C1 segment of cervical spinal cord (tissue), 14 donors: ENCODE measurements around the gene MAGI1.

Source experiments
- DNase-seq, 14 donors: peaks; one replicate each; lab custom pipeline; 2025; lab: John Stamatoyannopoulos, UW

Gene MAGI1

DNA sequence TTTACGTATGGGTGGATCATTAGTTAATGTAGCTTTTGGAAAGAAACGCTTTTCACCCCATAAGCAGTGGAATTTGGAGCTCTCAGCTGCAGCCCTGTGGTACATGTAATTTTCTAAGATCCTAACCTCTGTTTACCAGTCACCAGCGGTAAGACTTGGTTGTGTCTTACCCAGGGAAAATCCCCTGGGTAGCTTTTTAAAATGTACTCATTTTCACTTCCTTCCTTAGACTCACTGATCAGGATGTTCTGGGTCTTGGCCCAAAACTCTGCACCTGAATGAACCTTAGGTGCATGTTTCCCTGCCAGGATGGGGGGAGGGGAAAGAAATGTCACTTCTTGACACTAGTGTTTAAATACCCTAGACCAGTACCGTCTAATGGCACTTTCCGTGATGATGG is 605.2 kb downstream of the MAGI1 start:
- DNase-seq: no peak

DNA sequence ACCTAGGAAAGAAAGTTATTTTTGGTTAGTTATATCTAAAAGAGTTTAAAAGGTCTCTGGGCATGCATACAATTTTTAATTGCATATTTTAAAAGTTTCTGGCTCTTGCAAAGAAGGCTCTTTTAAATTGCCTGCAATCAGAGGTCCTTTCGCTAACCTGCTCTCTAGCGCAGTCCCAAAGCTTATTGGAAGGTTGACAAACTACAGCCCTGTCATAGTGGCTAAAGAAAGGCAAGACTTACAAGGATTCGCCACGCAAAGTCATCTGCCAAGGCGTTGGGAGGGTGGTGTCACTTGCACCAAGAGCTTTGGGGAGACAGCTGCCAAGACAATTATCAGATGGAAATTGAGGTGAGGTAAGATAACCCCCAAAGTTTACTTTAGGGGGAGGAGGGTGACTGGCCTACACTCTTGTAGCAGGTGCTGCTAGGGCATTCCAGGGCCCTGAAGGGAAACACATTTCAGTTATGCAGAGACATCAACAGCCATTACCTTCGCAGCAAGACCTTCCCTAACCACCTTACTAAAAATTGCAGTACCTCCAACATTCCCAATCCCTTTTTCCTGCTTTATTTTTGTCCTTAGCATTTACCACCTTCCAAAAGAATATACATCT is 606.2 kb downstream of the MAGI1 start:
- DNase-seq: no peak

- no peak for DNase-seq
Measured at GRCh38 chr3:65425880-65426279, 612.8 kb downstream of the MAGI1 start.

- peak in 1 of 14 donors; percentile 18 for DNase-seq
Measured at GRCh38 chr3:65422154-65422553, 616.6 kb downstream of the MAGI1 start.

DNA sequence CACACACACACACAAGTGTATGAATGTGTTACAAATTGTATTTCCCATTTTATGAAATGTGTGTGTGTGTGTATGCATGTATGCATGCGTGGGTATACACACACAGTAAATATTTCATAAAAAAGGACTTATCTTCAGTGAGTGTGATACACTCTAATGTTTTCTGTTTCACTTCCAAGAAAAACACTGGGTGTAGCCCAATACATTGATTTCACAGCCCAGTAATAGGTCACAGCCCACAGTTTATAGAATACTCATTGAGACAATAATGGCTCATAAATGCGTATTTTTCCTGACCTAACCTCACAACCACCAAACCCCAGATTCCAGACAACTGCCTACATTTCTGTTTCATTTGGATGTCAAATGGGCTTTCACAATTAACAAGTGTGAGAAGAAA is 619.5 kb downstream of the MAGI1 start:
- DNase-seq: no peak

DNA sequence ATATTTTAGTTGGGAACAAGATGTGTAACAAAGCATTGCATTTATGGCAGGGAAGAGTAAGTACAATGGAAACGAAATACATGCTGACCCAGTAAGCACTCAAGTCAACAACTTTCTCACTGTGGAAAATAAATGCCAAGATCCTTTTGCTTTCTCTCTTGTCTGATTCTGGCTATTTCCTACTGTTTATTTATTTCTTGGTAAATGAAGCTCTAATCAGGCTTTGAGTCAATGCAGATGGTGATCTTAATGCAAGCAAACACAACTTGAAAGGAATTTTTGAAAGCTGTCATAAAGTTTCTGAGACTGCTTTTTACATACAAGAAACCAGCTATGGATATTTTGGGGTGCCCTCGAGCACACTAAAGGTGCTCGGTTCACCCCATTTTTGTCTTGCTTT is 624.8 kb downstream of the MAGI1 start:
- DNase-seq: no peak

GRCh38 chr3:65412588-65412987 is 626.1 kb downstream of the MAGI1 start:
- peak in 3 of 14 donors; percentile 9 to 67 (median 16) for DNase-seq

DNA sequence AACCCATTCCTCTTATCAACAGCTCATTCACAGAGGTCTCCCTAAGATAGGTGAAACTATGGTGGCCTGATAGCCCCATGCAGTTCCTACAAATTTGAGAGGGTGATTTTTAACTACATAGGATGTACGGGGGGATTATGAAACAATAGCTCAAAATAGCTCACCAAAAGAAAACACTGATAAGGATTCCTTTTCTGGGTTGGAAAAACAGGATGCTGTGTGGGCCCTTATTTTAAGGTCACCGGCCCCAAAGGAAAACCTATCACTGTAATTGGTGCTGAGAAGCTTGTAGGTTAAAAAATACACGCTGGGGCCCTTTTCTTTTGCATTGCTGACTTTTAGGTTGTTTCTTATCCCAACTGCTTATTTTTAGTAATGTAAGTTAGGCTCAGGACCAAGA is 627.4 kb downstream of the MAGI1 start:
- no peak for DNase-seq

DNA sequence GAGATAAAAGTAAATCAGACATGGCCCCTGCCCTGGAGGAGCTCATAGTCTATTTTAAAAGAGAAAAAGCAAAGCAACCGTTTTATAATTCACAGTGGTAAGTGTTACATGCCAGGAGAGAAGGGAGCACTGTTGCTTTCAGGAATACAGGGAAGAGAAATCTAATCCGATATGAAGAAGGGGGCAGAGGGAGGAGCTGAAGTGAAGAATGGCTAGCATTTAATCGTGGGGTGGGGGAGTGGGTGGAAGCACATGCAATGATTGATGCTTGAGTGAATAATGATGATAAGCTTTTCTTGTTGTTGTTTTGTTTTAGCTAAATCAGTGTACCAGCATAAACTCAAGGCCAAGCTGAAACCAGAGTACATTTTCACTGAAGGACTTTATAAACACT is 629.5 kb downstream of the MAGI1 start:
- no peak for DNase-seq

- DNase-seq: no peak
Measured at GRCh38 chr3:65408531-65409175, 630.1 kb downstream of the MAGI1 start.

DNA sequence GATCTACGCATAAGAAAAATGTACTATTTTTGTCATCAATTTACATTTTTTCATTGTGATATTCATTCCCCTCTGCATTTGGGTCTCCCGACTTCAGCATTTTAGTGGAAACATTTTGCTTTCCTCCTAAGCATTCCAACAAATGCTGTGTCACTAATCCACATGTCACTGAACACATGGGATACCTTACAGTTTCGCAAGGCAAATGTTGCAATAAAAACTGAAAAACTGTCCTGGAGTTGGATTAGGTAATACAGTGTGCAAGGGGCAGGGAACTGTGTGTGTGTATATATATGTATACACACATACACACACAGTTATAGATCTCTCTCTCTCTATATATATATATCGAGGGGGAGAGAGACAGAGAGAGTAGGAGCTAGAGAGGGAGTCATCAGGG is 632.2 kb downstream of the MAGI1 start:
- DNase-seq: no peak

GRCh38 chr3:65402597-65402996 is 636.1 kb downstream of the MAGI1 start:
- DNase-seq: peak in 5 of 14 donors; percentile 14 to 78 (median 60)

GRCh38 chr3:65401359-65402305 is 637.1 kb downstream of the MAGI1 start:
- DNase-seq: peak in 1 of 14 donors; percentile 6

DNA sequence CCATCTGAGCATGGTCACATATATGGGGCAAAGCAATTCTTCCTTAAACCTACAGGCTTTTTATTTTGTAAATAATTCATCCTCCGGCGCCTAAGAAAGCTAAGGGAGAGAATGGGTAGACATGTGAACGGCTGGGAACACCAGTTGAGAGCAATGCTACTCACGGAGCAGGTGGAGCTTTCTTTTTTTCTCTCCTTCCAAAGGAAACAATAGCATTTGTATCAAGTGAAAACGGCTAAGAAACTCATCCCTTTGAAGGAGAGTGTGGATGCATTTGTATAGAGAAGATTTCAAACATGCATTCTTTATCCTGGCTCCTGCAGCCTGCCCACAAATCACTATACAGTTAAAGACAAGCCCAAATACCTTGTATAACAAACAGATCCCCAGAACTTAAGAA is 637.8 kb downstream of the MAGI1 start:
- DNase-seq: no peak

- DNase-seq: no peak
Measured at GRCh38 chr3:65398953-65399352, 639.8 kb downstream of the MAGI1 start.

DNA sequence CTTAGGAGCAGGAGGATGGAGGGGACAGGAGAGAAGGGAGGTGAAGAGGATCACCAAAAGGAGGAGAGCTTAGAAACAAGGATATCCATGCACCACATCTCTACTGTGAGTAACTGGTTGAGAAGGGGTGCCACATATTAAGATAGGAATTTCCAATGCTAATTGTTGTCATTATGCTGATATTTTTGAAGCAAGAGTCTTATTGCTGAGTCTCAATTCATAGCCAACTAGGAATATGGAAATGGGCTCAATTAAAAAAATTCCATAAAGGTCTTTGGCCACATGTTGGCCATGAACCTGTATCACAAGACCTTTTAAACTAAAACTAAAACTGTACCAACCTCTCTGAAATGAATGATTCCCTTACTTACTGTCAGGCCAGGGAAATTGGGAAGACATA is 642.6 kb downstream of the MAGI1 start:
- no peak for DNase-seq

- no peak for DNase-seq
Measured at GRCh38 chr3:65391068-65391467, 647.6 kb downstream of the MAGI1 start.

GRCh38 chr3:65385805-65386204 is 652.9 kb downstream of the MAGI1 start:
- peak in 2 of 14 donors; percentile 7 to 45 for DNase-seq

DNA sequence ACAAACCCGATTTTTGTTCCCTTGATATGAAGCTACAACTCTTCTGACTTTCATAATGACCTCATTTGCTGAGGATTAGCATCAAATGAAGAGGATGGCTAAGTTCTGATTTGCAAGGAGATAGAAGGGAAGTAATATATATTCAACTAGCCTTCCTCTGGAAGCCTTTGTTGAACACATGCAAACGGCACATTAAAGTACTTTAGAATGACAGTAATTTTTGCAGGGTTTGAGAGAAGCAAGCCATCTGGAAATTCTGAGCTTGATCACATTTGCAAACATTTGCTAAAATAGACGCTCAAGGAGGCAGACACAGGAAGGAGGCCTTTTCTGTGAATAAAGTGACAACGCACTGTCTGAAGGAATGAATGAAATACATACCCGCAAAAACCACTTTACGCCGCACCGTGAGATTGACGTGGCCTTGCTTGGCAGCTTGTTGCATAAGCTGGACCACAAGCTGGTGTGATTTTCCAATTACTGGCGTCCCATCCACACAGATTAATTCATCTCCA is 657.2 kb downstream of the MAGI1 start:
- no peak for DNase-seq

DNA sequence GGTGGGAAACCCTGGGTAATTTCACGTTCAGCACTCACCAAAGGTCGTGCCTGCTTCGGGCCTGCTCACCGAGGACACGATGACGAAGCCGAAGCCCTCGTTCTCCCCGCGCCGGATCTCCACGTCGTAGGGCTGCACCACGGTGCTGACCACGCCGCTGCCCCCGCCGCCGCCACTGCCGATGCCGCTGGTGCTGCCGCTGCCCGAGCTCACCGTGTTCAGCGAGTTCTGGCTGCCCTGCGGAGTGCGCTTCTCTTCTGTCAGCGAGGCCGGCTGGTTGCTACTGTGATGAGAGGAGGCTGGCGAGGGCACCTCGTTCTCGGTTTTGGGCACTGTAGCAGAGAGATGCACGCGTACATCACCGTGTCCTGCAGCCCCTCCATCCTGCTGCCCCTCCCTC is 659.5 kb downstream of the MAGI1 start:
- DNase-seq: no peak

GRCh38 chr3:65377637-65378036 is 661.1 kb downstream of the MAGI1 start:
- no peak for DNase-seq

- no peak for DNase-seq
Measured at GRCh38 chr3:65376426-65376825, 662.3 kb downstream of the MAGI1 start.
